ENCODE measurements around the gene SCART1.

DNA sequence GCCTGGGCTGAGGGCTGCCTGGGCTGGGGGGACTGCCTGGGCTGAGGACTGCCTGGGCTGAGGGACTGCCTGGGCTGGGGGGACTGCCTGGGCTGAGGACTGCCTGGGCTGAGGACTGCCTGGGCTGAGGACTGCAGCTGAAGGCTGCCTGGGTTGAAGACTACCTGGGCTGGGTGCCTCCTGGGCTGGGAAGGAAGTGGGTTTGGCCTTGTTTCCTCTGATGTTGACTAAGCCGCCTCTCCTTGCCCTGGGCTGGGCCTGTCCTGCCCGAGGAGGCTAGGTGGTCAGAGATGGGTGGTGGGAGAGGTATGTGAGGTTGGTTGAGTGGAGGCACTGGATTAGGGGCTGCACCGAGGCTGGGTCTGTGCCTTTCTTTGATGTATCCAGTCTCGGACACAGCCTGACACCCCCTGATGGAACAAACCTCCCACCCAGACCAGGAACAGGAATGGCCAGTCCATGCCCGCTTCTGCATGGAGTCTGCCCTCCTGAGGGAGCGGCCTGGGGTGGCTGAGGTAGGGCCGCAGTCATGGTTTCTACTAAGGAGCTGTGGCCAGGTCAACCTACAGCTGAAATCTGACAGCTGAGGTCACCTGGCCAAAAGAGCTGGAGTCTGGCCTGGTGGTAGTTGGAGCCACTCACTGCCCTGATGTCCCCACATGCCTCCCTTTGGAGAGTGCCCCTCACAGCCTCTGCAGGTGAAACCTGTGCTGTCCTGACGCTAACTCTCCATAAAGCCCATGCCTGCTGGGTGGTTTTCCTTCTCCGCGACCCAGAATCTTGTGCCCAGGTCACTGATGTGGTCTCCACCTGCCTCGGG is 22.3 kb downstream of the SCART1 start:
- TF ChIP-seq, protein P1, sequence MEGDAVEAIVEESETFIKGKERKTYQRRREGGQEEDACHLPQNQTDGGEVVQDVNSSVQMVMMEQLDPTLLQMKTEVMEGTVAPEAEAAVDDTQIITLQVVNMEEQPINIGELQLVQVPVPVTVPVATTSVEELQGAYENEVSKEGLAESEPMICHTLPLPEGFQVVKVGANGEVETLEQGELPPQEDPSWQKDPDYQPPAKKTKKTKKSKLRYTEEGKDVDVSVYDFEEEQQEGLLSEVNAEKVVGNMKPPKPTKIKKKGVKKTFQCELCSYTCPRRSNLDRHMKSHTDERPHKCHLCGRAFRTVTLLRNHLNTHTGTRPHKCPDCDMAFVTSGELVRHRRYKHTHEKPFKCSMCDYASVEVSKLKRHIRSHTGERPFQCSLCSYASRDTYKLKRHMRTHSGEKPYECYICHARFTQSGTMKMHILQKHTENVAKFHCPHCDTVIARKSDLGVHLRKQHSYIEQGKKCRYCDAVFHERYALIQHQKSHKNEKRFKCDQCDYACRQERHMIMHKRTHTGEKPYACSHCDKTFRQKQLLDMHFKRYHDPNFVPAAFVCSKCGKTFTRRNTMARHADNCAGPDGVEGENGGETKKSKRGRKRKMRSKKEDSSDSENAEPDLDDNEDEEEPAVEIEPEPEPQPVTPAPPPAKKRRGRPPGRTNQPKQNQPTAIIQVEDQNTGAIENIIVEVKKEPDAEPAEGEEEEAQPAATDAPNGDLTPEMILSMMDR (IDR thresholded peaks at IDR 0.05; ENCODE audit: extremely low read depth in 1 of 2, insufficient read depth in 1 of 2, low read depth in 1 of 2, low read length in 2 of 2): no peak
- no peak for TF ChIP-seq POLR2A (IDR thresholded peaks at IDR 0.05; ENCODE audit: low read depth, low read length)
- no peak for TF ChIP-seq EZH2 (IDR thresholded peaks at IDR 0.05; ENCODE audit: borderline replicate concordance, low read depth, low read length, severe bottlenecking)
